SK-N-DZ (cell line): ENCODE results near the gene ANO6.
A peak's percentile ranks its signal among the peaks of the same experiment; 100 is the strongest.
"Not testable (repeated sequence)": the region's sequence is repeated elsewhere in the genome, so short reads cannot be mapped to it uniquely, and the experiment has no call there.

ENCODE experiments used
- DNase-seq: peaks from one replicate; pipeline ENCODE4 v3.0.0-alpha.2; 2015; ENCODE audit warnings: low spot score

Gene ANO6

GRCh38 chr12:45309836-45310626 lies 94.1 kb downstream of the ANO6 start:
- no peak for DNase-seq

- no peak for DNase-seq
Measured at GRCh38 chr12:45310627-45310968, 94.7 kb downstream of the ANO6 start.

- DNase-seq: peak; percentile 98
Measured at GRCh38 chr12:45312012-45312411, 96.1 kb downstream of the ANO6 start.

- no peak for DNase-seq
Measured at GRCh38 chr12:45314770-45315169, 98.9 kb downstream of the ANO6 start.

GRCh38 chr12:45315462-45315861 lies 99.6 kb downstream of the ANO6 start:
- no peak for DNase-seq

GRCh38 chr12:45317261-45317660 lies 101.4 kb downstream of the ANO6 start:
- DNase-seq: not testable (repeated sequence)

- no peak for DNase-seq
Measured at GRCh38 chr12:45322810-45323209, 106.9 kb downstream of the ANO6 start.

GRCh38 chr12:45324391-45324790 lies 108.5 kb downstream of the ANO6 start:
- no peak for DNase-seq

DNA sequence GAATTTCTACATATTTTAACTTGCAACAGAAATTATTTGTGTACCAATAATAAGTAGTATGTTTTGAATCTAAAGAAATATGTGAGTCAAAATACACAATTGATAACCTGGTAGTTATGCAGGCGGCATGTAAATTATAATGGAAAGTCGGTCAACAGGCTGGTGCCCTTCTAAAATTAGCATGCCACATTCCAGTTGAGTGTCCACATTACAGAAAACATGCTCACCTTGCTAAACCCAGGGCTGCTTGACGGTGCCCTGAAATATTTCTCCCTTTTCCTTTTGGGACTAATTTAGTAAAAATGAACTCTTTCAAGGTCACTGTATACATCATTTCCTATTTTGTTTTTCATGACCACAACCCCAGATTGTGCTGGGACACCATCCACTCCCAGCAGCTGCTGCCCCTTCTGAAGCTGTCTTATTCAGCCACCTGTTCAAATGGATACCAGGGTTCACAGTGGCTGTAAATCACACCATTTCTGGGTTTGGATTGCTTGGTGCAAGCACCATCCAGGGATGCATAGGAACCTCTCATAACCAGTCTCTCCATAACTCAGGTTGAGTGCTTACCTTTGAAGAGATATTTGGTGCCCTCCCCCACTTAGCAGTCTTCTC lies 110.6 kb downstream of the ANO6 start:
- no peak for DNase-seq

DNA sequence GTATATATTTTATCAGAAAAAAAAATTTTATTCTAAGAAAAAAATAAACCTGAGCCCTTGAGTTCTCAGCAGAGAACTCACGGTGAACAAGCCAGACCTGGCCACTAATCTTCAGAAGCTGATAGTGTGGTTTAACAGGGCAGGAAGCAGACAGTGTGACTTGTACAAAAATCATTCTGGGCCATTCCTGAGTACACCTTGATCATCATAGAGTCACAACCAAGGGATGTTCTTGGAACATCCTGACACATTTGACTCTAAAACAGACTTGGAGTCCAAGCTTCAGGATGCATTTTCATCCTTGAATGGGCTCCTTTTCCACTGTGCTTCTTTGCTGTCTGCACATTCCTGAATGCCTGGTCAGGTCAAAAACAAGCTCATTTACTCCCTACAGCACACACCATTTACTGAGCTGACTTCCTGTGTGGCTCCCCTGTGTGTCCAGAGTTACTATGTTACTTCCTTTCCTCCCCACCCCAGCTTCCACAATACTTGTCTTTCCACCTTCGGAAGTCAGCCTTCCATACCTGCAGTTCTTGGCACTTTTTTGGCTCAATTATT lies 112.0 kb downstream of the ANO6 start:
- DNase-seq: no peak

DNA sequence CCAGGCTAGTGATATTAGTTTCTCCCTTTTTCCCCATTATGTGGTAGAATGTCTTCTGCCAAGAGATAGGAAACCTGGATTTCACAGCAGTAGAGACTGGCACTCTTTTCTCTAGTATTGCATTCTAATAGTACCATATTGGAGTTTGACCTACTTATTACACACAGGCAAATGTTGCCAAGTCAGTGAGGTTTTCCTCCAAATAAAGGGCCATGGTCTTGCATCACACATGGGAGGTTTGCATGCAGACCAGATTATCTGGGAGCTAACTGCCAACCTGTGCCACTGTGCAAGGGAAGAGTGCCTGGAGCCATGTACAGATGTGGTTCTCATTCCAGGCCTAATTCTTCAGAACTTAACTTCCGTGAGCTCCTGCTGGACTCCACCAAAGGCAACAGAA lies 113.3 kb downstream of the ANO6 start:
- DNase-seq: no peak

DNA sequence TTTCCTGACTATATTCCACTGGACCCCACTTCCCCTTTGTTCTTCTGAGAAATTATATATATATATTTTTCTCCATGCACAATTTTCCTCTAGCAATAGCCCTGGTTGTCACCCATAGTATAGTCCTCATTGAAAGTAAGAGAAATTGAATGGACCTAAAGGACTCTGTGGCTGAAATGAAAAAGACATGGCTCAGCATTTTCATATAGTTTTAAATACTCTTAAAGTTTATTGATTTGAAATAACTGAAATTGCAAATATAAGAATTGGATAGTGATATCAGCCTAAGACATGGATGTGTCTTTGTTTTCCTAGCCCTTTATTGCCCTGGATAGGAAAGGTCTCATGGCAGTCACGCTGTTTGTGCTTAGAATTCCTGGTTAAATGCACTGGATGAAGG lies 113.8 kb downstream of the ANO6 start:
- DNase-seq: no peak

GRCh38 chr12:45331552-45331951 lies 115.7 kb downstream of the ANO6 start:
- DNase-seq: no peak

DNA sequence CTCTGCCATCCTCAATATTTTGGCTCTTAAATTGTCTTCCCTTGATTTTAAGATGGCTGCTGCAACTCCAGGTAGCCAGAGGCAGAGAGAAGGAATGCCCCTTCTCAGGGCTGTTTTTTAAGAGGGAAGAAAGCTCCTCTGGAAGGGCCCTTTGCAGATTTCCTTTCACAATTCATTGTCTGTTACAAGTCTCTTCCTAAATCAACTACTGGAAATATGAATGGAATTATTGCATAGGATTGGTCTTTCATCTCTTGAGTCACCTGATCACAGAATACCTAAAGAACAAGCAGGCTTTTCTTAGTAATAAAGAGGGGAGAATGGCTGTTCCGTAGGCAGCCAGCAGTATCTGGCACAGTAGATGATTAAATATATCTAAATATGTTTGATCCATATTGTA lies 118.5 kb downstream of the ANO6 start:
- DNase-seq: no peak

GRCh38 chr12:45336331-45336730 lies 120.4 kb downstream of the ANO6 start:
- DNase-seq: no peak

DNA sequence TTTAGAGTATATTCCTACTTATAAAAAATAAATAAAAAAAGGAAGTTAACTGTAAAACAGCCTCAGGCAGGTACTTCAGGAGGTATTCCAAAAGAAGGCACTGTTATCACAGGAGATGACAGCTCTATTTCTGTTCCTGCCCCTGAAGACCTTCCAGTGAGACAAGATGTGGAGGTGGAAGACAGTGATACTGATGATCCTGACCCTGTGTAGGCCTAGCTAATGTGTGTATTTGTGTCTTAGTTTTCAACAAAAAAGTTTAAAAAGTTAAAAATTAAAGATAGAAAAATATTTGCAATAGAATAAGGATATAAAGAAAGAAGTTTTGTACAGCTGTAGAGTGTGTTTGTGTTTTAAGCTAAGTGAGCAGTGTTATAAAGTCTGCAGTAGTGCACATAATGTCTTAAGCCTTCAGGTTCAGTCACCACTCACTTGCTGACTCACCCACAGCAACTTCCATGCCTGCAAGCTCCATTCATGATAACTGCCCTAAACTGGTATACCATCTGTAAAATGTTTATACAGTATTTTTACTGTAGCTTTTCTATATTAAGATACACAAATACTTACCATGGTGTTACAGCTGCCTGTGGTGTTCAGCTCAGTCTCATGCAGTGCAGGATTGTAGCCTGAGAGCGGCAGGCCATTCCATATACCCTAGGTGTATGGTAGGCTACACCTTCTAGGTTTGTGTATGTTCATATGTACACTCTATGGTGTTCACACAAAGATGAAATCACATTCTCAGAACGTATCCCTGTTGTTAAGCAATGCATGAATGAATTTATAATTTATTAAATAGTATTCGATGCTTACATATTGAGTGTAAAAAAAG lies 121.1 kb downstream of the ANO6 start:
- no peak for DNase-seq

DNA sequence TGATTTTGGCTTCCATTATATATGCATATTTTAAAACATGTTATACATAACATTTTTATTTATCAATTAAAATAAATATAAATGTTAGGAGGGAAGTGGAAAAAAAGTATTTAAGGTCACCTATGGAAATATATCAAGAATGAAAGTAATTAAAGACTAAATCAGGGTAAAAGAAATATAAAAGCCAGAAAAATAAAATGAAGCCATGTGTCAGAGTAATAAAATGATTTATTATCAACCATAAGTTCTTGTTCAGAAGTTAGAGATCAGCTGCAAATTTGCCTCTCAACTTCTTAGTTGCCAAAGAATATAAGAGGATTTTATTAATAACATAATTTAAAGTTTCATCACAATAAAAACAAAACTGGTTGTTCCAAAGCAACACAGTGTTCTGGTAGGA lies 121.9 kb downstream of the ANO6 start:
- DNase-seq: no peak

- DNase-seq: no peak
Measured at GRCh38 chr12:45338272-45338671, 122.4 kb downstream of the ANO6 start.

- DNase-seq: no peak
Measured at GRCh38 chr12:45339035-45339434, 123.1 kb downstream of the ANO6 start.

- no peak for DNase-seq
Measured at GRCh38 chr12:45342171-45342570, 126.3 kb downstream of the ANO6 start.

- DNase-seq: no peak
Measured at GRCh38 chr12:45342848-45343247, 127.0 kb downstream of the ANO6 start.
